ENCODE measurements around the gene MATCAP1. TPM values are rescaled to one million over a fixed set of nuclear protein-coding genes. Genes with fewer than 3 reads are reported as not detected.

The MATCAP1 gene
- total RNA-seq, 2 experiments from 2014 or later, result 47.5 to 51.4 TPM

GRCh38 chr16:67206129-67206837 is 22.5 kb upstream of the MATCAP1 start:
- H3K27ac Mint-ChIP-seq, result no peak overlapping the region

GRCh38 chr16:67204076-67204475 is 20.3 kb upstream of the MATCAP1 start:
- POLR2A ChIA-PET, result no interaction called here
- CTCF ChIA-PET, result interaction anchor here (0.6 to 2.1 kb wide), 6 partner anchors 9 to 215 kb away, joined by 3 to 6 read pairs (median 3); no protein-coding TSS in a partner anchor
- H3K4me3 Mint-ChIP-seq, result no peak overlapping the region
- no peaks in the 10 kb centered on the region for H3K4me1 Mint-ChIP-seq
- DNase-seq, result no peak
- no peak overlapping the region for H3K27ac Mint-ChIP-seq
- no peaks in the 10 kb centered on the region for H3K9me3 Mint-ChIP-seq
- peaks cover 7% of the 10 kb centered on the region for H3K36me3 Mint-ChIP-seq (ENCODE audit: low read depth)
- H3K27me3 Mint-ChIP-seq, result no peaks in the 10 kb centered on the region

More at GRCh38 chr16:67206129-67206837, 22.5 kb upstream of the MATCAP1 start:
- ChIA-PET CTCF (interaction anchor here (0.6 to 1.6 kb wide), 2 partner anchors 13 to 180 kb away, joined by 3 read pairs; no protein-coding TSS in a partner anchor), POLR2A (no interaction called here)
- Mint-ChIP-seq H3K36me3 (ENCODE audit: low read depth) (no peaks in the 10 kb centered on the region), H3K27me3 (no peaks in the 10 kb centered on the region), H3K9me3 (no peaks in the 10 kb centered on the region), H3K4me3 (no peak overlapping the region), H3K4me1 (no peaks in the 10 kb centered on the region)
- DNase-seq, result no peak

GRCh38 chr16:67202956-67203493 is 19.3 kb upstream of the MATCAP1 start:
- H3K9me3 Mint-ChIP-seq, result no peaks in the 10 kb centered on the region
- DNase-seq, result no peak
- H3K27me3 Mint-ChIP-seq, result no peaks in the 10 kb centered on the region
- no peak overlapping the region for H3K27ac Mint-ChIP-seq
- no peak overlapping the region for H3K4me3 Mint-ChIP-seq
- H3K36me3 Mint-ChIP-seq (ENCODE audit: low read depth), result peaks cover 13% of the 10 kb centered on the region
- CTCF ChIA-PET, result interaction anchor here (0.5 to 1.7 kb wide), 4 partner anchors 8 to 183 kb away, joined by 3 to 6 read pairs (median 4); partner anchors contain the start of gene TMEM208
- POLR2A ChIA-PET, result no interaction called here
- H3K4me1 Mint-ChIP-seq, result no peaks in the 10 kb centered on the region

- no peaks in the 10 kb centered on the region for H3K9me3 Mint-ChIP-seq
- no peaks in the 10 kb centered on the region for H3K4me1 Mint-ChIP-seq
- H3K4me3 Mint-ChIP-seq, result no peak overlapping the region
- H3K27me3 Mint-ChIP-seq, result no peaks in the 10 kb centered on the region
- peaks cover 18% of the 10 kb centered on the region for H3K36me3 Mint-ChIP-seq (ENCODE audit: low read depth)
- H3K27ac Mint-ChIP-seq, result no peak overlapping the region
- ChIA-PET CTCF (interaction anchor here (0.5 to 1.7 kb wide), 4 partner anchors 9 to 182 kb away, joined by 3 to 6 read pairs (median 4); partner anchors contain the start of gene TMEM208), POLR2A (no interaction called here)
- DNase-seq, result no peak
Measured at GRCh38 chr16:67202426-67202825, 18.7 kb upstream of the MATCAP1 start.

GRCh38 chr16:67201411-67202345 is 17.9 kb upstream of the MATCAP1 start:
- H3K36me3 Mint-ChIP-seq (ENCODE audit: low read depth), result peaks cover 22% of the 10 kb centered on the region
- no peaks in the 10 kb centered on the region for H3K9me3 Mint-ChIP-seq
- no peak overlapping the region for H3K4me3 Mint-ChIP-seq
- no peak for DNase-seq
- no peaks in the 10 kb centered on the region for H3K27me3 Mint-ChIP-seq
- ChIA-PET CTCF (interaction anchor here (0.7 to 1.7 kb wide), 4 partner anchors 8 to 26 kb away, joined by 3 to 6 read pairs (median 4); partner anchors contain the start of gene TMEM208), POLR2A (no interaction called here)
- H3K4me1 Mint-ChIP-seq, result peaks cover 4% of the 10 kb centered on the region
- H3K27ac Mint-ChIP-seq, result no peak overlapping the region

- DNase-seq, result no peak
- no peaks in the 10 kb centered on the region for H3K27me3 Mint-ChIP-seq
- CTCF ChIA-PET, result interaction anchor here (0.6 to 0.7 kb wide), 2 partner anchors 10 to 514 kb away, joined by 3 read pairs; no protein-coding TSS in a partner anchor
- H3K36me3 Mint-ChIP-seq (ENCODE audit: low read depth), result peaks cover 33% of the 10 kb centered on the region
- no peak overlapping the region for H3K27ac Mint-ChIP-seq
- no peak overlapping the region for H3K4me3 Mint-ChIP-seq
- H3K4me1 Mint-ChIP-seq, result peaks cover 16% of the 10 kb centered on the region
- H3K9me3 Mint-ChIP-seq, result no peaks in the 10 kb centered on the region
- POLR2A ChIA-PET, result no interaction called here
Measured at GRCh38 chr16:67200491-67200890, 16.7 kb upstream of the MATCAP1 start.

- Mint-ChIP-seq H3K27ac (no peak overlapping the region), H3K4me1 (peaks cover 18% of the 10 kb centered on the region), H3K4me3 (no peak overlapping the region), H3K27me3 (no peaks in the 10 kb centered on the region), H3K9me3 (no peaks in the 10 kb centered on the region), H3K36me3 (ENCODE audit: low read depth) (peaks cover 38% of the 10 kb centered on the region)
- ChIA-PET POLR2A (interaction anchor here (0.6 kb wide), 1 partner anchor 74 kb away, joined by 3 read pairs; no protein-coding TSS in a partner anchor), CTCF (no interaction called here)
- no peak for DNase-seq
Measured at GRCh38 chr16:67199808-67200198, 16.0 kb upstream of the MATCAP1 start.

- CTCF ChIA-PET, result interaction anchor here (1.3 to 2.2 kb wide), 2 partner anchors 9 to 47 kb away, joined by 4 to 11 read pairs; no protein-coding TSS in a partner anchor
- peaks cover 23% of the 10 kb centered on the region for H3K4me1 Mint-ChIP-seq
- peaks cover 40% of the 10 kb centered on the region for H3K36me3 Mint-ChIP-seq (ENCODE audit: low read depth)
- POLR2A ChIA-PET, result interaction anchor here (0.6 kb wide), 1 partner anchor 75 kb away, joined by 3 read pairs; no protein-coding TSS in a partner anchor
- DNase-seq, result no peak
- no peak within 1 kb of the TSS for H3K27ac Mint-ChIP-seq
- no peak within 1 kb of the TSS for H3K4me3 Mint-ChIP-seq
- H3K9me3 Mint-ChIP-seq, result no peaks in the 10 kb centered on the region
- no peaks in the 10 kb centered on the region for H3K27me3 Mint-ChIP-seq
Measured at GRCh38 chr16:67199011-67199807, 15.4 kb upstream of the MATCAP1 start, which contains the start of gene ELMO3. Gene ELMO3 (plus strand): TSS chr16:67199131. CDS start chr16:67199327, 196 bp downstream.

- CTCF ChIA-PET, result interaction anchor here (0.6 to 2.2 kb wide), 7 partner anchors 10 to 214 kb away, joined by 3 to 11 read pairs (median 4); partner anchors contain the start of gene MATCAP1
- Mint-ChIP-seq H3K4me1 (peaks cover 32% of the 10 kb centered on the region), H3K9me3 (no peaks in the 10 kb centered on the region)
Measured at GRCh38 chr16:67198238-67198734, 14.5 kb upstream of the MATCAP1 start.

GRCh38 chr16:67197704-67198103 is 13.9 kb upstream of the MATCAP1 start:
- Mint-ChIP-seq H3K27ac (no peak overlapping the region), H3K36me3 (ENCODE audit: low read depth) (peaks cover 51% of the 10 kb centered on the region), H3K4me3 (no peak overlapping the region), H3K9me3 (no peaks in the 10 kb centered on the region), H3K4me1 (peaks cover 38% of the 10 kb centered on the region), H3K27me3 (no peaks in the 10 kb centered on the region)
- ChIA-PET POLR2A (interaction anchor here (0.8 kb wide), 1 partner anchor 10 kb away, joined by 4 read pairs; no protein-coding TSS in a partner anchor), CTCF (interaction anchor here (0.6 to 2.2 kb wide), 10 partner anchors 11 to 215 kb away, joined by 3 to 11 read pairs (median 4); partner anchors contain the start of gene MATCAP1)
- no peak for DNase-seq

More at GRCh38 chr16:67198238-67198734, 14.5 kb upstream of the MATCAP1 start:
- no peak overlapping the region for H3K27ac Mint-ChIP-seq
- peak; percentile 34 for DNase-seq
- POLR2A ChIA-PET, result interaction anchor here (0.8 kb wide), 1 partner anchor 10 kb away, joined by 4 read pairs; no protein-coding TSS in a partner anchor
- peaks cover 49% of the 10 kb centered on the region for H3K36me3 Mint-ChIP-seq (ENCODE audit: low read depth)
- H3K27me3 Mint-ChIP-seq, result no peaks in the 10 kb centered on the region
- no peak overlapping the region for H3K4me3 Mint-ChIP-seq

GRCh38 chr16:67196881-67197280 is 13.1 kb upstream of the MATCAP1 start:
- Mint-ChIP-seq H3K4me3 (no peak overlapping the region), H3K36me3 (ENCODE audit: low read depth) (peaks cover 54% of the 10 kb centered on the region)

More at GRCh38 chr16:67196881-67197280, 13.1 kb upstream of the MATCAP1 start:
- H3K9me3 Mint-ChIP-seq, result no peaks in the 10 kb centered on the region
- peaks cover 43% of the 10 kb centered on the region for H3K4me1 Mint-ChIP-seq
- H3K27me3 Mint-ChIP-seq, result no peaks in the 10 kb centered on the region
- no peak overlapping the region for H3K27ac Mint-ChIP-seq
- CTCF ChIA-PET, result interaction anchor here (0.8 to 2.2 kb wide), 2 partner anchors 12 kb away, joined by 3 to 11 read pairs; no protein-coding TSS in a partner anchor
- DNase-seq, result no peak
- POLR2A ChIA-PET, result no interaction called here

All from activated CD4-positive, alpha-beta T cell treated with anti-CD3 and anti-CD28 coated beads, Interleukin-2, amount 10 ng/mL, durations not matched to agents 7 days and 5 days (primary cell).